CD4-positive, alpha-beta T cell (primary cell): ENCODE measurements around the gene SHANK2. TPM values are rescaled to one million over a fixed set of nuclear protein-coding genes. Genes with fewer than 3 reads are reported as not detected.

Experiments
- ATAC-seq: fragments of 200-7000 bp; cut with Tn5 transposase; one replicate; pipeline ENCODE4 v1.10.0; 2022; ENCODE audit warnings: mild to moderate bottlenecking; ENCODE audit not compliant: poor library complexity
- CTCF ChIA-PET: fragments of 350-600 bp; sonication (Branson Sonifier 250); formaldehyde crosslinking; loops from one replicate; lab custom pipeline; 2021; ENCODE audit warnings: antibody characterized with exemption, inconsistent platforms; lab: Charles Lee
- POLR2A ChIA-PET: fragments of 350-600 bp; sonication (Branson Sonifier 250); formaldehyde crosslinking; loops from one replicate; lab custom pipeline; 2021; ENCODE audit warnings: antibody characterized with exemption, inconsistent platforms; lab: Charles Lee
- DNase-seq, 14 experiments: peaks; one replicate each; pipeline ENCODE4 v3.0.0-alpha.2; 2013 to 2020; ENCODE audit warnings: mixed read lengths in 2 of 14
- H3K27ac ChIP-seq, 2 donors: one replicate each; pipeline versions ENCODE4 v1.5.1 to v1.7.0; 2013; ENCODE audit warnings: low read length in 2 of 2, low read depth in 1 of 2, mild to moderate bottlenecking in 1 of 2
- H3K27me3 ChIP-seq, 2 experiments: 1 replicate in 1 of 2; 2 replicates in 1 of 2; pipeline versions ENCODE4 v1.6.1 to v1.7.0; 2013; ENCODE audit warnings: low read length in 2 of 2, control low read depth in 1 of 2, mild to moderate bottlenecking in 1 of 2, moderate library complexity in 1 of 2; ENCODE audit not compliant: insufficient read depth in 2 of 2, control insufficient read depth in 1 of 2
- H3K36me3 ChIP-seq: one replicate; pipeline ENCODE4 v1.6.1; 2013; ENCODE audit warnings: low read length, control low read depth; ENCODE audit not compliant: insufficient read depth
- H3K4me1 ChIP-seq: one replicate; pipeline ENCODE4 v1.6.1; 2013; ENCODE audit warnings: low read length, control low read depth; ENCODE audit not compliant: insufficient read depth
- H3K4me3 ChIP-seq: one replicate; pipeline ENCODE4 v1.5.1; 2013; ENCODE audit warnings: mild to moderate bottlenecking, low read length, moderate library complexity
- H3K9me3 ChIP-seq, 2 experiments: 1 replicate in 1 of 2; 2 replicates in 1 of 2; pipeline versions ENCODE4 v1.6.1 to v1.7.0; 2013; ENCODE audit warnings: low read length in 2 of 2, mild to moderate bottlenecking in 2 of 2, control low read depth in 1 of 2, moderate library complexity in 1 of 2; ENCODE audit not compliant: control insufficient read depth in 1 of 2, insufficient read depth in 1 of 2
- H3K27ac Mint-ChIP-seq: one replicate; pipeline ENCODE4 v1.8.0; 2020; ENCODE audit warnings: mixed read lengths
- H3K27me3 Mint-ChIP-seq: one replicate; pipeline ENCODE4 v1.8.0; 2021; ENCODE audit warnings: mixed read lengths
- H3K36me3 Mint-ChIP-seq: one replicate; pipeline ENCODE4 v1.8.0; 2021; ENCODE audit warnings: low read depth, mixed read lengths
- H3K4me1 Mint-ChIP-seq: one replicate; pipeline ENCODE4 v1.8.0; 2021; ENCODE audit warnings: low read depth, mixed read lengths
- H3K4me3 Mint-ChIP-seq: one replicate; pipeline ENCODE4 v1.8.0; 2020; ENCODE audit warnings: mild to moderate bottlenecking, mixed read lengths
- H3K9me3 Mint-ChIP-seq: one replicate; pipeline ENCODE4 v1.8.0; 2020; ENCODE audit warnings: mixed read lengths
- intact Hi-C, 2 experiments: fragments of 100-400 bp; cut with DNase I in 1 of 2; cut with micrococcal nuclease in 1 of 2; formaldehyde crosslinking; loops; one replicate each; pipeline versions ENCODE4 v1.15.1 to v1.9.0; 2023 to 2025; cut with DNase I, micrococcal nuclease
- total RNA-seq, 174 experiments: library from RNA in 2 of 174; stranded (reverse) in 2 of 174; gene quantifications; one replicate each; pipeline ENCODE4 v1.2.3 and lab custom pipeline; 2021 to 2026
- TF ChIP-seq, protein P1 (sequence below): fragments of 200-600 bp; IDR thresholded peaks from one replicate; pipeline ENCODE4 v1.8.0; 2022; ENCODE audit warnings: antibody characterized with exemption, mild to moderate bottlenecking

The SHANK2 gene
- total RNA-seq, 2 experiments from 2014 or later, result not detected

DNA sequence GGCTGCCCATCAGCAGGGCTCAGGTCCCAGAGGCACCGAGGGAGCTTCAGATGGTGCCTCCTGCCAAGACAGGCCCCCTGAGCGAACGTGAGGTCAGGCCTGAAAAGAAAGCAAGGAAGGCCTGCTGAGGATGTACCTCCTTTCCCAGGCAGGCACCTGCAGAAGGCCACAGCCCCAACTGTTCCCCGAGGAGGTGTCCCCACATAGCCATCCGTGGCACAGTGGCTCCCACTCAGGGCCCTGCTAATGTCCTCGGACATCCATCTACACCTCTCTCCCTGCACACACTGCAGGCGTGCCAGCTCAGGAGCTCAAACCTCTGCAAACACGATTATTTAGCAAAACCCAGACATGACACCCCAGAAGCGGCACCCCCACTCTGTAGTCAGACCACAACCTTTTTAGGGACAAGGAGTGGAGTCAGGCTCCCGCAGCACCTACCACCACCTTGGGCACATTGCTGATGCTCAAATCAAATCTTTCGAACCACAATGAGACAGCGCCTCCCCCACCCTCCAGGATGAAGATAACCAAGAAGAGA lies 36.9 kb downstream of the SHANK2 start:
- Mint-ChIP-seq H3K27ac (no peak overlapping the region), H3K9me3 (no peaks in the 10 kb centered on the region), H3K27me3 (peaks cover 16% of the 10 kb centered on the region), H3K4me1 (no peaks in the 10 kb centered on the region), H3K4me3 (no peak overlapping the region), H3K36me3 (no peaks in the 10 kb centered on the region)
- H3K27ac ChIP-seq, result no peak overlapping the region
- no peaks in the 10 kb centered on the region for H3K4me1 ChIP-seq
- TF ChIP-seq, protein P1, sequence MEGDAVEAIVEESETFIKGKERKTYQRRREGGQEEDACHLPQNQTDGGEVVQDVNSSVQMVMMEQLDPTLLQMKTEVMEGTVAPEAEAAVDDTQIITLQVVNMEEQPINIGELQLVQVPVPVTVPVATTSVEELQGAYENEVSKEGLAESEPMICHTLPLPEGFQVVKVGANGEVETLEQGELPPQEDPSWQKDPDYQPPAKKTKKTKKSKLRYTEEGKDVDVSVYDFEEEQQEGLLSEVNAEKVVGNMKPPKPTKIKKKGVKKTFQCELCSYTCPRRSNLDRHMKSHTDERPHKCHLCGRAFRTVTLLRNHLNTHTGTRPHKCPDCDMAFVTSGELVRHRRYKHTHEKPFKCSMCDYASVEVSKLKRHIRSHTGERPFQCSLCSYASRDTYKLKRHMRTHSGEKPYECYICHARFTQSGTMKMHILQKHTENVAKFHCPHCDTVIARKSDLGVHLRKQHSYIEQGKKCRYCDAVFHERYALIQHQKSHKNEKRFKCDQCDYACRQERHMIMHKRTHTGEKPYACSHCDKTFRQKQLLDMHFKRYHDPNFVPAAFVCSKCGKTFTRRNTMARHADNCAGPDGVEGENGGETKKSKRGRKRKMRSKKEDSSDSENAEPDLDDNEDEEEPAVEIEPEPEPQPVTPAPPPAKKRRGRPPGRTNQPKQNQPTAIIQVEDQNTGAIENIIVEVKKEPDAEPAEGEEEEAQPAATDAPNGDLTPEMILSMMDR, result no peak
- CTCF ChIA-PET, result no interaction called here
- no peaks in the 10 kb centered on the region for H3K36me3 ChIP-seq
- no peak for ATAC-seq
- H3K27me3 ChIP-seq, result no peaks in the 10 kb centered on the region
- no peak overlapping the region for H3K4me3 ChIP-seq
- DNase-seq, result no peak
- POLR2A ChIA-PET, result no interaction called here
- H3K9me3 ChIP-seq, result peaks cover 0 to 6% of the 10 kb centered on the region in 2 experiments
- intact Hi-C loops, result no loop called here

DNA sequence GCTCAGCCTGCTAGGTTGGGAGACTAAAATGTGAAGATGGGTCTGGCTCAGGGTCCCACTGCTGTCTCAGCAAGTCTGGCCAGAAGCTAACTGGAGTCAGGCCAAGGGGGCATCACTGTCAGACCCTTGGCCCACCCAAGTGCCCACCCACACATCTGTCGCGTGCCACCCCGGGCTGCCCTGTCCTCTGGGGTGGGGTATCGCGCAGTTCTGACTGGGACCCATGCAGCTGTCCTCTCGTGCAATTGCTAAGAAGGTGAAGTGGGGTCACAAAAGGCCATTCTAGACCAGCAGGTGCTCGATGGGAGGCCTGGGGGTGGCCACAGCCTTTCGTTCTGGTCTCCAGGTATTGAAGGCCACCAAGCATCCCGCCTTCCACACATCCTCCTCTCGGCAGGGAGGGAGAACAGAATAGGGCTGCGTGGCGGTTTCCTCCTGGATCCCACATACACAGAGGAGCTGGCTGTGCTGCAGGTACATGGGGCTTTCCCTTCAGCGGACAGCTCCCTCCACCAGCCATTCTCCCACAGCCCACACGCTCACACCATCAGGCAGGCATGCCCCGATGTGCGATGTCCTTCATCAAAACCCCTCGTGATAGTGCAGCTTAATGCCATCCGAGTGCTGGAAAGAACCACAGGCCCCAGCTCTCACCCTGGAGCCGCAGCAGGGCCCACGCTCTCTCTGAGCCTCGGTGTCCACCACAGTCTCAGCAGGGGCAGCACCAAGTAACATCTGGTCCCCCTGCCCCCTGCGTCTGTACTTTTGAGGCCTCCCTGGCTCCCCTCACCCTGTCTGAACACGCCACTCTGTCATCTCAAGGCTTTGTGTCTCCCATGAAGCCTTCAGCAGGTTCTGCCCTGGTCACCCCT lies 37.6 kb downstream of the SHANK2 start:
- ATAC-seq (no peak), DNase-seq (no peak)
- Histone ChIP-seq H3K4me1 (no peaks in the 10 kb centered on the region), H3K27ac (no peak overlapping the region), H3K36me3 (no peaks in the 10 kb centered on the region), H3K9me3 (peaks cover 0 to 7% of the 10 kb centered on the region in 2 experiments), H3K27me3 (no peaks in the 10 kb centered on the region), H3K4me3 (no peak overlapping the region)
- Mint-ChIP-seq H3K36me3 (no peaks in the 10 kb centered on the region), H3K27me3 (peaks cover 11% of the 10 kb centered on the region), H3K4me3 (no peak overlapping the region), H3K4me1 (no peaks in the 10 kb centered on the region), H3K9me3 (no peaks in the 10 kb centered on the region), H3K27ac (no peak overlapping the region)
- intact Hi-C loops, result no loop called here
- TF ChIP-seq, protein P1, result no peak
- POLR2A ChIA-PET, result no interaction called here
- CTCF ChIA-PET, result no interaction called here

DNA sequence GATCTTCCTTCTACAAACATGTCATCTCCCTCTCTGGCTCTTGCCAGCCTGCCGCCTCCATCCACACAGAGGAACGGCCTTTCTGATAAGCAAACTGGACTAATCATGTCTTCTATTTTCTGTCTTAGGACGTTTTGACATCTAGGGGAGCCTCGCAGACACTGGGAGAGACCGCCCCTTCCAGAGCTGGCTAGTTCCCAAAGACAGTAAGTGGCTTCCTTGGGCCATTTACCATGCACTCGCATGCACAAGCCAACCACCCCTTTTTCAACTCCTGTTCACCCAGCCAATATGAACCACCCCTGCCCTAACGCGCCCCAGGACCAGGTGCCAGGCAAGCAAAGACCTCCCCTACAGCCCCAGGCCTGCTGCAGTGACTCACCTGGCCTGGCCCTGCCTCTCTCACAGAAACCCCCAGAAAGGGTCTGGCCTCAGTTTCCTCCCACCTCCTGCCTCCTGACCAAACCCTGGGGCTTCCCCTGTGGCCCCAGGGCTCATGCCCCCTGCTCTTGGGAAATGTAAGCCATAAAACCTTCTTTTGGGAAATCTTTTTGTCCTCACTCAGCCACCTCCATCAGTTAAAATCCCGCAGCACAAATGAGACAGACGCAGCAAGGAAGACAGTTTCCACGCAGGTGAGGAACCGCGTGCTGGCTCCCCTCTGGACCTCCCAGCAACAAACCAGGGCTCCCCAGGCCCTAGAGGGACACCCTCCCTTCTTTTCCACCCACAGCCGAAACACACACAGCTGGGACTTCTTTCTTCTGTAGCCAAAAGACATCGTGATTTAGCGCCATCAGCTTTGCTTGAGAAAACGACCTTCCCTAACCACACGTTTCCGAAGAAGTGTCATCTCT lies 38.5 kb downstream of the SHANK2 start:
- POLR2A ChIA-PET, result no interaction called here
- DNase-seq, result no peak
- Mint-ChIP-seq H3K27ac (no peak overlapping the region), H3K9me3 (no peaks in the 10 kb centered on the region), H3K4me1 (no peaks in the 10 kb centered on the region), H3K36me3 (no peaks in the 10 kb centered on the region), H3K27me3 (peaks cover 11% of the 10 kb centered on the region), H3K4me3 (no peak overlapping the region)
- intact Hi-C loops, result no loop called here
- H3K9me3 ChIP-seq, result peaks cover 0 to 14% of the 10 kb centered on the region in 2 experiments
- H3K4me1 ChIP-seq, result no peaks in the 10 kb centered on the region
- H3K27me3 ChIP-seq, result no peaks in the 10 kb centered on the region
- no peak overlapping the region for H3K4me3 ChIP-seq
- TF ChIP-seq, protein P1, result no peak
- no peak for ATAC-seq
- CTCF ChIA-PET, result no interaction called here
- no peak overlapping the region for H3K27ac ChIP-seq
- no peaks in the 10 kb centered on the region for H3K36me3 ChIP-seq
